Mucosa of stomach (tissue), 1 donor: ENCODE results near the gene GABBR2.

Experiments
- H3K27me3 ChIP-seq: one replicate; pipeline ENCODE4 v1.7.0; 2013; ENCODE audit warnings: mild to moderate bottlenecking, low read length; ENCODE audit not compliant: control insufficient read depth, insufficient read depth
- H3K36me3 ChIP-seq: one replicate; pipeline ENCODE4 v1.7.0; 2013; ENCODE audit warnings: low read length; ENCODE audit not compliant: control insufficient read depth, insufficient read depth
- H3K4me1 ChIP-seq: one replicate; pipeline ENCODE4 v1.7.0; 2013; ENCODE audit warnings: mild to moderate bottlenecking, low read length; ENCODE audit not compliant: control insufficient read depth, insufficient read depth
- H3K4me3 ChIP-seq: one replicate; pipeline ENCODE4 v1.7.0; 2013; ENCODE audit warnings: low read length
- H3K9ac ChIP-seq: one replicate; pipeline ENCODE4 v1.7.0; 2013; ENCODE audit warnings: mild to moderate bottlenecking, low read length, moderate library complexity
- H3K9me3 ChIP-seq: one replicate; pipeline ENCODE4 v1.7.0; 2013; ENCODE audit warnings: mild to moderate bottlenecking, low read length, moderate library complexity; ENCODE audit not compliant: control insufficient read depth
- donor health status: Pancreatic carcinoma.

The GABBR2 gene

DNA sequence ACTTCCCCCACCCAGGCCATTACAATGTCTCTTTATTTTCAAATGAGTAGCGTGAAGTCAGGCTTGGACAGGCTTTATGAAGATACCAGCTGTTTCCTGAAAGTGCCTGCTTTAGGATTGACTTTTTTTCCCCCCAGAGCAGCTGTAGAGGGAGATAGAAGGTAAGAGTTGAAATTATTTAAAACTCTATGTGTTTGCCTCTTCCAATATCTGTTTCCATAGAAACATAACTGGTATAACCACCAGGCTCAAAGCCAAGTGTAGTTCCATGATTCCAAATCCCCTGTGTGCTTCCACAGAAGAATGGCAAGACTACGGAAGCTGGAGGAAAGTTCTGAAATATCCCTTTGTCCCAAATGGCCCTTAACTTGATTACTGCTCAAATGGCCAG lies 365.9 kb downstream of the GABBR2 start:
- no peak overlapping the region for H3K9ac ChIP-seq
- no peak overlapping the region for H3K4me3 ChIP-seq
- H3K36me3 ChIP-seq: no peaks in the 10 kb centered on the region
- no peaks in the 10 kb centered on the region for H3K4me1 ChIP-seq
- H3K27me3 ChIP-seq: no peaks in the 10 kb centered on the region
- no peaks in the 10 kb centered on the region for H3K9me3 ChIP-seq

DNA sequence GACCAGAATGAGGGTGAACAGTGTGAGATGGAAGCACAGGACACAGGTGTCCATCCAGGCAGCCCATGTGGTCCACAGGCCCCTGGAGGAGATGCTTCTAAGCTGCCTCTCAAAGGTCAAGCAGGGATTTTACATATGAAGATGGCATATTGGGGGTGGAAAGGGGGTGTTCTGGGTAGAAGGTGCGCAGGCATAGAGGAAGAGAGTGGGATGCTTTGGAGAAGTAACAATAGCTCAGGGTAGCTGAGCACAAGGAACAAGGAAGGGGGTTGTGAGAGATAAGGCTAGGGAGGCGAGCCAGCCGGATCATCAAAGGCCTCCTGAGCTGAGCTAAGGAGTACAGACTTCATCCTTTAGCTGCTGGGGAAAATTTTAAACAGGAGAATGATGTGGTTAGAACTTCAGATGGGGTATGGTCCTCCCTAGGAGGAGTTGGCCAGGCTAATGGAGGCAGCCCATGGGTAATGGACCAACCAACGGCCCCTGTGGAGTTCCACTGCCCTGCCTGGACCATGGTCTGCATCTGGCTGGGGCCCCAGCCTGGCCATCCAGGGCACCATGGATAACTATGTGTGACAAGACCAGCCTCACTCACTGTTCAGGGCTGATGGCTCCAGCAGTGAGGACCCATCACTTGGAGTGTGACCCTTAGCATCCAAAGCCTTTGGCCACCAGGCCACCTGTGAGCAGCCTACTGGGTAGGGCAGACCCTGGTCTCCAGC lies 366.5 kb downstream of the GABBR2 start:
- no peaks in the 10 kb centered on the region for H3K27me3 ChIP-seq
- no peak overlapping the region for H3K9ac ChIP-seq
- H3K9me3 ChIP-seq: no peaks in the 10 kb centered on the region
- H3K36me3 ChIP-seq: no peaks in the 10 kb centered on the region
- H3K4me3 ChIP-seq: no peak overlapping the region
- no peaks in the 10 kb centered on the region for H3K4me1 ChIP-seq

DNA sequence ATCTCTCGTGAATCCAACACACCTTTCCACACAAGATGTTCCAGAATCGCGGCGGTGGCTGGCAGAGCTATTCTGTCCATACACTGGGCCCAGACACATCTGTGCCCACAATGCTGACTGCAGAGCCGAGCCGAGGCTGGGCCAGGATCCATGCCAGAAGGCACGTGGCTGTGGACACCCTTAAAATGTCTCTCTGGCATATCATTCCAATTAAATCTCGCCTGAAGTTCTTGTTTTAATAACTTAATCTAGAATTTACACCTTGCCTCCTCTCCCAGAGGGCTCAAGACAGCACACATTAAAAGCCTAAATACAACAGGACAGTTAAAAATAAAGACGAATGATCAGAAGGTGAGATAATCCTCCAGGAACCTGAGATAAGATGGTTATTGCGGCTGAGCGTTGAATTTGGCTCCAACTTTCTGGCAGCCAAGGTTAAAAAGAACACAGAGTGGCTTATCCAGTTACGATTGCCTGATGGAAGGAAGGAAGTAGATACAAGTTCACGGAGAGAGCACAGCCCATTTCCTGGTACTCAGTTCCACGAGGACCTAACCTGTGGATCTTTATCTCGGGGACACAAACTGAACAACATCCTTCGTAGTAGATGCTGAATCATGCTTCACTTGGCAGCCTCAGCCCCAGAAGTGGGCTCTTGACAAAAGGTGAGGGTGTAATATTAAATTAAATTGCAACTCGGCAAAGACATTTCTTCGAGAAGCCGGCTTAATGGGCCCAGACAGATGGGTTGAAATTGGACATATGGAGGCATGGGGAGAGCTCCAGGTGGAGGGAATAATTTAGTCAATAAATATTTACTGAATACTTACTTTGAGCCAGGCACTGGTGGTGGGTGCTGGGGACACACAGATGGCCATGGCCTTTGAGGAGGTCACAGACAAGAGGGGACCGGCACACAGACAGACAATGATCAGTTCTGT lies 367.3 kb downstream of the GABBR2 start:
- Histone ChIP-seq H3K4me1 (no peaks in the 10 kb centered on the region), H3K9ac (no peak overlapping the region), H3K27me3 (no peaks in the 10 kb centered on the region)

DNA sequence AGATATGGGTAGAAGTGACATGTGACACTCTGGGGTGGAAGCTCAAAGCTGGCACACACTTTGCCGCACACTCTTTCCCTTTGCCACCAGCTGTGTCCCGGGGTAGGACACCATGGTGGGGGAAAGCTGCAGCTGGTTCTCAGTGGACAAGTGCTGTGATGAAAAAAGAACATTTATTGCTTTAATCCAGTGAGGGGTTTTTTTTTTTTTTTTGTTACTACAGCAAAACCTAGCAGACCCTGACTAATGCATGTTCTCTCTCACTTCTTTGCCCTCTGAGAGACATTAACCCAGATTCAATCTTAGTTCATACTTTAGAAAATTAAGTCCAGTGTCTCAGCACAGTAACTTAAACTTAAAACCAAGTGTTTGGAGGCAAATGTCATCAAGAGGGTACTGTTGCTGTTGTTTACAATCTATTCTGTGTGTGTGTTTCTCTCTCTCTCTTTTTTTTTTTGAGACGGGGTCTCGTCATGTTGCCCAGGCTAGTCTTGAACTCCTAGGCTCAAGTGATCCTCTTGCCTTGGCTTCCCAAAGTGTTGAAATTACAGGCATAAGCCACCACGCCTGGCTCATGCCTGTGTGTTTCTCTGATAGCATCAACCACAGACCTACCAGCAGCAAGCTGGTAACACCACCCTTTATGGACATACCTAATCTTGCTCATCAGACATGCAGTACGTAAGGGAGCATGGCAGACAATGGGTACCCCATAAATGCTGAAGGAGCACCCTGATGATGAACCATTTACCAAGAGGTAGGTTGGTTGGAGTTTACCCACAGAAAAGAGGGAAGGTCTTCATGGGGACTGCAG lies 368.5 kb downstream of the GABBR2 start:
- Histone ChIP-seq H3K4me3 (no peak overlapping the region), H3K9me3 (no peaks in the 10 kb centered on the region), H3K9ac (no peak overlapping the region), H3K4me1 (no peaks in the 10 kb centered on the region), H3K36me3 (no peaks in the 10 kb centered on the region), H3K27me3 (no peaks in the 10 kb centered on the region)

More for the DNA sequence above, 367.3 kb downstream of the GABBR2 start:
- Histone ChIP-seq H3K4me3 (no peak overlapping the region), H3K36me3 (no peaks in the 10 kb centered on the region), H3K9me3 (no peaks in the 10 kb centered on the region)

DNA sequence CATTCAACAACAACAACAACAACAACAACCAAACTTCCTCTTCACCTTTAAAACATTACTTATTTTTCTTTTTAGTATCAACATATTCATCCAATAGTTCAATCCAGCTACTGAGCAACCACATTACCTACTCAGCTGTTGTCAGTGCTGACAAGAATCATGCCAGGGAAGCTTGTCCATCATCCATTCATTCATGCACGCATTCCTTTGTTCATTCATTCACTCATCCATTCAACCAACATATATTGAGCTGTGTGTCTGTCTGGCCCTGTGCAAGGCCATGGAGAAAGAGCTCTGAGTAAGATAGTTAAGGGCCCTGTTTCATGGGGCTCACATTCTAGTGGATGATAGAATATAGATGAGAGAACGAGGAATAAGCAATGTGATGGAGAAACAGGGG lies 373.1 kb downstream of the GABBR2 start:
- no peaks in the 10 kb centered on the region for H3K9me3 ChIP-seq
- H3K9ac ChIP-seq: no peak overlapping the region
- no peaks in the 10 kb centered on the region for H3K4me1 ChIP-seq
- H3K27me3 ChIP-seq: no peaks in the 10 kb centered on the region
- H3K36me3 ChIP-seq: no peaks in the 10 kb centered on the region
- H3K4me3 ChIP-seq: no peak overlapping the region

DNA sequence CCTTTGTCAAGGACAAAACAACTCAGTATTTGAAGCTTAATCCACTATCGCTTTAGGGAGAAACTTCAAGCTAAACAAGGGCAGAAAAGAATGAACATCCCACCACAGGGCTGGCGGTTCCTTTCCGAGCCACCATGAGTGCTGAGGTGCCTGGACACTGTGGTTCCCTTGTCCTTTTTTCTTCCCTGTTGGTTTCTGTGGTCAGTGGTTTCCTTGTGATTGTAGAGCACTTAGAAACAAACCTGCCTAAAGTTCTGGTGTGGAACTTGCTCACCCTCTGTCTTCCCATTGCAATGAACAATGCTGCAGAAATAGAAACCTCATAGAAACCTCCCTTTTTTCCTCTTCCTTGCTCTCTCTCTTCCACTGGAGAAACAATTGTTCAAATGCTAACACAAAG lies 373.9 kb downstream of the GABBR2 start:
- no peak overlapping the region for H3K4me3 ChIP-seq
- H3K36me3 ChIP-seq: no peaks in the 10 kb centered on the region
- no peaks in the 10 kb centered on the region for H3K4me1 ChIP-seq
- H3K27me3 ChIP-seq: no peaks in the 10 kb centered on the region
- no peak overlapping the region for H3K9ac ChIP-seq
- no peaks in the 10 kb centered on the region for H3K9me3 ChIP-seq

DNA sequence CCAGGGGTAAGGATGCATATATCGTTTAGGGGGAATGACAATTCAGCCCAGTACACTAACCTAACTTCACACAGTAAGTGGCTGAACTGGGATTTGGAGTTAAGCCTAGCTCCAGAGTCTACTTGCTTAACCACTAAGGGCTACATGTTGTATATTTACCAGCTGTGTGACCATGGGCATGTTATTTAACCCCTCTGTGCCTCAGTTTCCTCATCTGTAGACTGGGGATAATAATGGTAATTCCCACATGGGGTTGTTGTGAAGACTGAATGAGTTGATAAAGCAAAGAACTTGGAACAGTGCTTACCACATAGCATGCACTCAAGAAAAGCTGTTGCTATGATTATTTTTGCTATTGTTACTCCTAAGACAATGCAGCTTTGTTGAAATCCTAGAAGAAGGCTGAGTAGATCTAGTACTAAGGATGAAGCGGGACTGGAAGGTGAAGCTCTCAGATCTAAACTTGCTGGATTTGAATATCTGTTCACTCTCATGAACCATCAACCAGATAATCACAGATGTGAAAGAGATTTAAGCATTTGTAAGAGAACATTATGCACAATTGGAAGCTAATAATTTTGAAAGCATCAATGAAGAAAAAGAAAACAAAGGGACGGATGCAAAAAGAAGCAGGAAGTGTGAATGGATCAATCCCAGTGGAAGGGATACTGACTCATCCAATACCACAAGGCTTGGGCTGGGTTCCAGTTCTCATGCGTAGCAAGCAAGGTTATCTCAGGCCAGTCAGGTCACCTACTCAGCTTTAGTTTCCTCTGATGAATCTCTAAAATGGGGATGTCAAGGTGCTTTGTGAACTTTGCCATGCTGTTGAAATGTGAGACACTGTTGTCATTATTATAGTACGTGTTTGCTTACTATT lies 374.8 kb downstream of the GABBR2 start:
- Histone ChIP-seq H3K36me3 (no peaks in the 10 kb centered on the region), H3K9ac (no peak overlapping the region)

DNA sequence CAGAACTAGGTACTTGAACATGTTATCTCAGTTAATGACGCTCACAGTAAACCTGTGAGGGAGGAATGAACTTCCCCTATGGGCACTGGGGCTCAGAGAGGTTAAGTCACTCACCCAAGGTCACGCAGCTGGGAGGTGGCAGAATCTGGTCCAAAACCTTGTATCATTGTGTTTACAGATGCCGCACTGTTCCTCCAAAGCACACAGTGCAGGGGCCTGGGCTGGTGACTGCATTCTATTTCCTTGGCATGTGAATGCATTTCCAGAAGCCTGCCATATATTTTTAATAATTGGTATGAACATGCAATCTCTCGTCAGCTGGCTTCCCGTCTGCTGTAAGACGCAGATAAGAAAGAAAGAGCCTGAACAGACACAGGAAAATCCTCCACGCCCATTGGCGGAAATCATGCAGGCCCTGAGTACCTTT lies 376.3 kb downstream of the GABBR2 start:
- H3K4me3 ChIP-seq: no peak overlapping the region
- H3K9me3 ChIP-seq: no peaks in the 10 kb centered on the region
- H3K27me3 ChIP-seq: peaks cover 5% of the 10 kb centered on the region
- no peaks in the 10 kb centered on the region for H3K36me3 ChIP-seq
- H3K9ac ChIP-seq: no peak overlapping the region
- H3K4me1 ChIP-seq: no peaks in the 10 kb centered on the region

More for the DNA sequence above, 374.8 kb downstream of the GABBR2 start:
- H3K27me3 ChIP-seq: peaks cover 5% of the 10 kb centered on the region
- no peak overlapping the region for H3K4me3 ChIP-seq
- H3K9me3 ChIP-seq: no peaks in the 10 kb centered on the region
- H3K4me1 ChIP-seq: no peaks in the 10 kb centered on the region

DNA sequence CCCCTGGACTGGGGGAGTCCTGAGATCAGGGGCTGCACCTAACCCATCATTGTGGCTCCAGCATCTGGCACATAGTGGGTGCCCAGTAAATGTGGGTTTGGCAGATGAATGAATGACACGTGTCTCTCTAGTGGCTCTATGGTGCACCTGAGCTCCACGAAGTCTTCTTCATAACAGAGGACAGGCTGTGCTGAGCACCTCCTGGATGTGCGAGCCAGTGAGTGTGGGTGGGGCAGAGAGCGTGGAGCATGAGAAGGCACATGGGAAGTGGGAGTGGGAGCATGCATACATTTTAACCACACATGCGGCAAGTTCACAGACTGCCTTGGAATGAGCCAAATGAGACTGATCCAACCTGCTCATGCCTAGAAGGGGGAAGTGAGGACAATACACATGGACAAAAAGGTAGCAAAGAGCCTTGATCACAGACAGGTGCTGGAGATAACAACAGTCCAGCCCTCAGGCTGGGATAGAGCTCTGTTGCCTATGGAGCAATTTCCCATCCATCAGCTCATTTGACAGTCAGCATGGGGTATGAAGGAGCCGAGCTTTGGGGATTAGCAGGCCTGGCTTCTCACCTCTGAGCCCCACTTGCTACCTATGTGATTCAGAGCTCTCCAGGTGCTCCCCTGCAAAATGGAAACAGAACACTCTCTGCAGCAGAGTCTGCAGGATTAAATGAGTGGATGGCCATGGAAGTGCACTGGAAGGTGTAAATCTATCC lies 377.0 kb downstream of the GABBR2 start:
- Histone ChIP-seq H3K27me3 (peaks cover 5% of the 10 kb centered on the region), H3K9me3 (no peaks in the 10 kb centered on the region), H3K4me1 (no peaks in the 10 kb centered on the region), H3K36me3 (no peaks in the 10 kb centered on the region), H3K4me3 (no peak overlapping the region), H3K9ac (no peak overlapping the region)

DNA sequence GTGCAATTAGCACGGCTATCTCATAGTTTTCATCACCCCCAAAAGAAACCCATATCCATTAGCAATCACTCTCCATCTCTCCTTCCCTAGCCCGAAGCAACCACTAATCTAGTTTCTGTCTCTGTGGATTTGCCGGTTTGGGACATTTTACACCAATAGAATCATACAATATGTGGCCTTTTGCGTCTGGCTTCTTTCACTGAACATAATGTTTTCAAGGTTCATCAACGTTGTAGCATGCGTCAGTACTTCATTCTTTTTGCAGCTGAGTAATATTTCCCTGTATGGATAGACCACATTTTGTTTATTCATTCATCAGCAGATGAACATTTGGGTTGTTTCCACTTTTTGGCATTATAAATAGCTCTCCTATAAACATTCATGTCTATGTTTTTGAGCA lies 377.9 kb downstream of the GABBR2 start:
- Histone ChIP-seq H3K36me3 (no peaks in the 10 kb centered on the region), H3K9ac (no peak overlapping the region), H3K4me1 (no peaks in the 10 kb centered on the region), H3K4me3 (no peak overlapping the region), H3K9me3 (no peaks in the 10 kb centered on the region), H3K27me3 (peaks cover 5% of the 10 kb centered on the region)

DNA sequence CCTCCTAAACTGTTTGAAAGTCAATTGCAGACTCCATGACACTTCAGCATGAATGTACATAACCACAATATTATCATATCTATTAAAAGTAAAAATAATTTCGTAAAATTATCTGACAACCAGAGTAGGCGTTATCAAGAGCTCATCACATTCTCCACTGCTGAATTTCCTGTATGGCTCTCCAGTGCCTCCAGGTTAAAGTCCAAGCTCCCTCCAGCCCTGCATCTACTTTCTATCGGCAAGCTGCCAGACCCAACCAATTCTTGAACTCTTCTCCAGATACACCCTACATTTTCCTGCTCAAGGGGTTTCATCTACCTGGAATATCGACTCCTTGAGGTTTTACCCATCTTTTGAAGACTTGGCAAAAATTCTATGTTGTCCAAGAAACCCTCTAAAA lies 378.8 kb downstream of the GABBR2 start:
- Histone ChIP-seq H3K9ac (no peak overlapping the region), H3K9me3 (no peaks in the 10 kb centered on the region), H3K27me3 (peaks cover 5% of the 10 kb centered on the region), H3K36me3 (no peaks in the 10 kb centered on the region), H3K4me3 (no peak overlapping the region), H3K4me1 (no peaks in the 10 kb centered on the region)
